ENCODE results near the gene LSM12.

Gene LSM12

DNA sequence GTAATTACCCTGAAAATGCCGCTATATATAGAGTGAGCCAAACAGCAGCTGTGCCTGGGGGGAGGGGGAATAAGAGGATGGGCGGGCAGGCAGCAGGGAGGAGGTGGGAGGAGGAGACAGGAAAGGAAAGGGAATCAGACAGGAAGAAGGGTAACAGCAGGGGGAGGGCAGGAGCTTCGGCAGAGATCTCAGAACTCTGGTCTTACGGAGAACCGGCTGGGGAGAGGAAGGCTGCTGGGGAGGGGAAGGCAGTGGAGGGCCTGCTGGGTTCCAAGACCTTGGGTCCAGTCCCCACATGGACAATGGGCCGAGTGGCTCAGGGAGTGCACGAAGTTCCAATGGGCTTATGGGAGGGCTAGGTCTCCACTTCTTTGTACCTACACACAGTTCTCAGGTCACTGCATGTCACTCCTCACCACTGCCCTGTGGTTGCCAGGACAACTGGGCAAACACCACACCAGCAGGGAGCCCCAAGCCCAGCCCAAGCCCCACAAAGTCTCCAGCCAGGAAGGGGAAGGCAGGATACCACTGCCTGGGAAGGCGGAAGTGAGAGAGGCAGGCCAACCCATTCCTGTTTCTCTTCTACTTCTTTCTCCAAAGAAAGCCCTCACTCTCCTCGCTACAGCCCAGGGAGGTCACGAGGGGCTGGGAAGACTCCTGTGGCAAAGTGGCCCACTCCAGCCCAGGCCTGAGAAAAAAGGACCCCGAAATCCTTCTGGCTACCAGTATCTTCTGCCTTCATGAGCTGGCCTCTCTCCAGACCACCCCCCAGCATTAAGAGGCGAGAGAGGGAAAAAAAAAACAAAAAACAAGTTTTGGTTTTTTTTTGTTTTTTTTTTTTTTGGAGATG lies 29.4 kb upstream of the LSM12 start:
- no peak for DNase-seq

DNA sequence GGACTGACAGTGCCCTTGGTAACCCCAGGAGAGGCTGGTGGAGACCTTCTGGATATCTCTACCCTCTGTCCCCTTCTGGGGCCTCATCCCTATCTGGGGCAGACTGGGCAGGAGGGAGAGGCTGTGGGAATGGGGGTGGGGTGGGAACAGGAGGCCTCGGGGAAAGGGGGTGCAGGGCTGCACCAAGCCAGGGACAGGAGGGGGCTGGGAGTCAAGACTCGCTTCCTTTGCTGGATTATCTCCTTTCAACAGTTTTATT lies 28.8 kb upstream of the LSM12 start:
- no peak for DNase-seq

DNA sequence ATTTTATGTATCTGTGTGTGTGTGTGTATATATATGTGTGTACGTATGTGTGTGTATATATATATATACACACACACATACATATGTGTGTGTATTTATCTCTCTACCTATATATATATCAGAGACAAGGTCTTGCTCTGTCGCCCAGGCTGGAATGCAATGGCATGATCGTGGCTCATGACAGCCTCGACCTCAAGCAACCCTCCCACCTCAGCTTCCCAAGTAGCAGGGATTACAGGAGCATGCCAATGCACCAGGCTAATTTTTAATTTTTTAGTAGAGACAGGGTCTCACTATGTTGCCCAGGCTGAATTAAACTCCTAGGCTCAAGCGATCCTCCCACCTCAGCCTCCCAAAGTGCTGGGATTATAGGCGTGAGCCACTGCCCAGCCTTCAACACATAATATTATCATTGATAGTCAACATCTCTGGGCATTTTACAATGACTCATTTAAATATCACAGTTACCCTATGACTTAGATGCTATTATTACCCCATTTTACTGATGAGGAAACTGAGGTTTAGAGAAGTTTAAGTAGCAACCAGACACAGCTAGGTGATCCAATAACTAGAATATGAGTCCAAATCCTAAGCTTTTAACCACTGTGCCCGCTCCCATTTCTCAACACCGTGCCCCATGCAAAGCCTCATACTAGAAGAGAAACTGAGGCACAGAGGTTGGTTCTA lies 28.4 kb upstream of the LSM12 start:
- DNase-seq, result no peak

- no peak for DNase-seq
Observed at GRCh38 chr17:44093231-44093900, 26.9 kb upstream of the LSM12 start.

DNA sequence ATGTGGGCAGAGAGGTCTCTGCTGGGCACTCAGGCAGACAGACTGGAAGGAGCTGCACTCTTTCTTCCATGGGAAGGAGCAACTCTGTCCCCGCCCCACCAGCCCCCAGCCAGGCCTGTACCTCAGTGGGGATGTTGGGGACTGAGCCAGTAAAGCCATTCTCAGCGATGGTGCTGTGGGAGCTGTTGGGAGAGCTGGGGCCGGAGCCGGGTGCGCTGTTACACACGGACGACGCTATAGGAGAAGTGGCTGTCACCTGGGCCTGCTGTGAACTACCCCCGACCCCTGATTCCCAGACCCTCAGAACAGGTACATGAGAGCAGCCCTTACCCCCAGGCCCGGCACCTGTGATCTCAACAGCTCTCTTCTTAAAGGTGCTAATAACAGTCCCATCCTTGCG lies 25.6 kb upstream of the LSM12 start:
- no peak for DNase-seq

DNA sequence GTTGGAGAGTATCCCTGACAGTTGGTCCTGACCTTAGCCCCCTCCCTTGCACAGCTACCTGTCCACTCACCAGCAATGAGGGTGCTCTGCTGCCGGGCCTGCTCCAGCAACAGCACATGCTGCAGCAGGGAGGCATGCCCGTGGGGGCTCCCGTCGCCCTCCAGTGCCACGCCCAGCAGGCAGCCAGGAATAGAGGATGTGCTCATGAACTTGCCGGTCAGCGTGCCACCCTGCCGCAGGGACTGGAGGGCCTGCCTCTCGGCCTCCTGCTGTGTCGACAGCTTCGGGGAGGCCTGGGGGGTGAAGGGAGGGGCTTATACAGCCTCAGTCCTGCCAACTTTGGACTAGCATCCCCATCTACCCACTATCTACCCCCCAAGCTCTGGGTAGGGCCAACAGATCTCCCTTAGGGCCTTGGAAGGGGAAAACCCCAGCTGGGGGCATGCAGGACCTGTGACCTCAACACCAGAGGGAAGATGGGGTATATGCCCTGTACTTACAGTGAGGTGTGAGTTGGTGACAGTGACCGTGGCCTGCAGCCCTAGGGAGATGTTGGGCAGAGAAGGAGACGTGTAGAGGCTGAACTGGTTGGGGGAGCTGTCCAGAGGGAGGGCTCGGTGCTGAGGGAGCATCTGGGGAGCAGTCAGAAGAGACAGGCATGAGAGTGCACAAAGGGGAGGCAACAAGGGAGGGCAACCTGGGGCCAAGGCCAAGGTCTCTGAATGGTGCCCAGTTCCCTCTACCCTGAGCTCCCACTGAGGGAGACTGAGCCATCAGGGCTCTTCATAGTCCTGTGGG lies 24.9 kb upstream of the LSM12 start:
- no peak for DNase-seq

GRCh38 chr17:44088254-44088653 lies 21.8 kb upstream of the LSM12 start:
- no peak for DNase-seq

DNA sequence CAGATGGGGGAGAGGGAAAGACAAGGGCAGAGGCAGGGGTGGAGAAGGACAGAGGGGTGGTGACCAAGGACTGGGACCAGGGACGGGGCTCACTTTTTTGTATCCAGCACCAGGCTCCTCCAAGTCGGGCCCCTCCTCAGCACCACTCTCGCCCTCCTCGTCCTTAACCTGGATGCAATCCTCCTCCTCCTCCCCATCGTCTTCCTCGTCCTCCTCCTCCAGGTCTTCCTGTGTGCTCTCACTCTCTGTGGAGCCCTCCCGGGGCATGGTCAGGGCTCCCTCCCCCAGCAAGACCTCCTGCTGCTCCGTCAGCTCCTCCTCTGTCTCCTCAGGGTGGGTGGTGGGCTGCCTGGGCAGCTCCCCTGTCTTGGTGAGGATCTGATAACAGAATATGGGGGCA lies 20.8 kb upstream of the LSM12 start:
- no peak for DNase-seq

- DNase-seq, result peak; percentile 63 to 75
Observed at GRCh38 chr17:44086364-44087311, 20.2 kb upstream of the LSM12 start.

GRCh38 chr17:44085908-44086307 lies 19.4 kb upstream of the LSM12 start:
- DNase-seq, result no peak

DNA sequence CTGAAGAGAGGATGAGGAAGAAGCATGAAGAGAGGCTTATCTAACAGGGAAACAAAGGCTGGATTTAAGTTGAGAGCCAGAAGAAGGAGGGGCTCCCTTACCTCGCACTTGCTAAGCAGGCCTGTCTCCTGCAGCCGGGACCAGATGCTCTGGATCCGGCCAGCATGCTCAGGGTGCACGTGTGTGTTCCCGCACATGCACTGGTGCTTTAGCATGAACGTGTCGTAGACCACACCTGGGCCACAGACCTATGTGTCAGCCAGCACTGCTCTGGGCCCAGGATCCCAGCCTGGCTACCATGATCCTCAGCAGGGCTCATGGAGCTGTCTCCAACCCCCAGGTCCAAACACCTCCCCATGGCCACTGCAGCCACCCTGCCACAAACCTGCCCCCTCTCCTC lies 18.4 kb upstream of the LSM12 start:
- DNase-seq, result no peak

- peak in 1 of 2 experiments; percentile 23 for DNase-seq
Observed at GRCh38 chr17:44084131-44084538, 17.7 kb upstream of the LSM12 start.

DNA sequence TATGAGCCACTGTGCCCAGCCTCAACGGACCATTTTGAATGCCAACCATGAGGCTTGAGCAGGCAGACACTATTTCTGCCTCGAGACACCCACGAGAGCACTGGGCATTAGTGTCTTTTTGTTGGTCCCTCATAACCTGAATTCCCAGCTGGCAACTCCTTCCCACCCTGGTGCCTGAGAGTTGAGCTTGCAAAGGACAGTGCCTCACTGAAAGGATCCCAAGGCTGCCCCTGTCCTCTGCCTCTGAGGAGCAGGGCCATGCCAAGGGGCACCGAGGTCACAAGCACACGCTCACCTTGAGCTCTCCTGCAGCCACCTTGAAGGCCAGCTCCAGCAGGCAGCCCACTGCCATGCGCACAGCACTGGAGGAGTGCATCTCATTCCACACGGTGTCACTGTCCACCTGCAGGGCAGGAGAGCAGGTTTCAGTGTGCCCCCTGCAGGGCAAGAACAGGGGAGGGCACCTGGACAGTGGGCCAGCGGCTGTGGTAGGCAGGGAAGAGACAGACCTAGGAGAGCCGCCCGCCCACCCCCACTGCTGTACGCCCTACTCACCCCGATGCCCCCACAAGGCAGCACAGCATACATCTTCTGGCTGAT lies 16.9 kb upstream of the LSM12 start:
- DNase-seq, result no peak

DNA sequence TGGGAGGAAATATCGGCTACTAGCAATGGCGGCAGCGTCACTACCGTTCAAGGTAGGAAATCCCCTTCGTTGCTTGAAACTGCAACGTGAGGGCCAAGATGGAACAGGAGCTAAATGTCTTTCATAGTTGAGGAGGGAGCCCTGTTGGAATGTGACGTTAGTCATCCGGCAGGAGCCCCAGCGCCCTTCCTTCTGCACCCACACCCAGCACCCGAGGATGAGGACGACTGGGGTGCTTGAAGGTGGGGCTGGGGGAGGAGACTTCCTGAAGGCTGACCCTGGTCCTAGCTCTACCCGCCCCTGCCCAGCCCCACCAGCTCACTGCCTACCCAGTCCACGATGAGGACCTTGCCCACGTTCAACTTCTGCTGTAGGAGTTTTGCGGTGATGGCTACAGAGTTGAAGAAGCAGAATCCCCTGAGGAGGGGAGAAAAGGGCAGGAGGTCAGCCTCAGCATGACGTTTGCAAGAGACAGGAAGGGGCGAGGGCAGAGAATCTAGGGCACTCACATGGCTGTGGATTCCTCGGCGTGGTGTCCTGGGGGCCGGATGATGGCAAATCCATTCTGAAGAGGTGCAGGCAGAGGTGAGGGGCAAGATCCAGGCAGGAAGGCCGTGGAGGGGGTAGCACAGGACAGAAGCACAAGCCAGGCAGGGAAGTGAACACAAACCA lies 15.9 kb upstream of the LSM12 start:
- no peak for DNase-seq

- DNase-seq, result no peak
Observed at GRCh38 chr17:44081681-44082080, 15.2 kb upstream of the LSM12 start.

DNA sequence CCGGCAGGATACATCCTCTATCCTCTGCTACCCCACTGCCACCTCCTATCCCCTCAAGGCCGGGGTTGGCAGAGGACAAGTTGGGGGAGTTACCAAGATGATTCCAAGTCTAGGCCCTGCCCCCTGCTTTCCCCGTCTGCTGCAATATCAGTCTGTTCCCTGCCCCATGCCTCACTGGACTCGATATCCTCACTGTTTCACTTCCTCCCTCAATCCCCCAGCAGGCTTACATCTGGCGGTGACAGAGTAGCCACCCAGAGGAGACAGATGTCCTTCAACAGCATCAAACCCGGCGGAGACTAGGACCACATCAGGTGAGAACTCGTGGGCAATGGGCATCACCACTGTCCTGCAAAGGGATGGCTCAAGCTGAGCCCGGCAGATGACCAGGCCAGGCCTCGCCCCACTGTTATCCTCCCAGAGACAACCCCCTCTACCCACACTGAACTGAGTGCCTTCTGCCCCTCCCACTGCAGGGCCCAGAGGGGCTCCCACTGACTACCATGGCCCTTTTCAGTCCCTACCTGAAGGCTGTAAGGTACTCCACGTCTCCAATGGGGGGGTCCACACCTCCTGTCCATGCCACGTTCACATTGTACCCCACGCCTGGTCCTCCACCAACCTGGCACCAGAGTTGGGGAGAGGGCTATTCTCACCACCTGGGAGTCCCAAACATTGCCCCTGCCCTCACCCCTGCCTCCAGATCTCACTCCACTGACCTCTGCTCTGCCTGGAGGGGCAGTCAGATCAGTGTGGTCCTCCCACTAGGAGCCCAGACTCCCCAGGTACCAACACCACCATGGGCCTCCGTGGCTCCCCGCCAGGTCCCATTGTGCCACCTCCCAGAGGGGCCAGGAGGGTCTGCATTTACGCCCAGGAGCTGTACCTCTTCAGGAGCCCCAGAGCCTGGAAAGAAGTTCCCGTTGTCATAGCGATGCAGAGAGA lies 13.7 kb upstream of the LSM12 start:
- DNase-seq, result no peak

DNA sequence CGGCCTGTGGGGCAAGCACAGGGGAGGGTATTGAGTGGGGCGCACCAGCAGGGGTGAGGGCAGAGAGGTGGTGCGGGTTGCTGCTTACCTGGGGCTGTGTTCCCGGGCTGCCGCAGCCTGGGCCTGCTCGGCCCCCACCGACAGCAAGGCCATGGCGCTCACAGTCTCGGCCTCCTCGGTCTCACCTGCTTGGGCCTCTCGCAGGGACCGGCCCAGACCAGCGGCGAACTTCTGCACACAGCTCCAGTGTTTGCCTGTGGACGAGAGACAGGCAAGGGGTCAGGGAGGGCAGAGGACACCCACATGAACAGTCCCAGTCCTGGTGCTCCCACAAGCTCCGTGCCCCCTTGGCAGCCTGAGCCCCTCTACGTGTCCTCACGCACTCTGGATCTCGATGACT lies 11.9 kb upstream of the LSM12 start:
- DNase-seq, result no peak

DNA sequence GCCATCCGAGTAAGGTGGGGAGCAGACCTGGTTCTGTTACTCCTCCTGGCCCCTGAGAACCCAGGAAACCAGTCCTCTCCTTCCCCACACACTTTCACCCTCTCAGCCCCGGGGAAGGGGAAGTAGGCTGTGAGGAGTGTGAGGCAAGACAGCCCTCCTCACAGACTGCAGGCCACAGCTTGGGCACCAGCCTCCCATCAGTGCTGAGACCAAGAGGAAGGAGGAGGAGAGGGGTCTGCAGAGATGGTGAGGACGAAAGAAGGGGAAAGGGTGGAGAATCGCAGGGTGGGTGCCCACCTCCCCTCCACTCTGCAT lies 11.1 kb upstream of the LSM12 start:
- DNase-seq, result no peak

GRCh38 chr17:44076716-44077594 lies 10.5 kb upstream of the LSM12 start:
- DNase-seq, result no peak
